T-helper 1 cell (primary cell): ENCODE results near the gene SLC39A11.
A peak's percentile ranks its signal among the peaks of the same experiment; 100 is the strongest.
"Not testable (repeated sequence)": the region's sequence is repeated elsewhere in the genome, so short reads cannot be mapped to it uniquely, and the experiment has no call there.

Experiments
- DNase-seq, 5 donors: peaks; one replicate each; pipeline ENCODE4 v3.0.0-alpha.2; 2012 to 2020

Gene SLC39A11

DNA sequence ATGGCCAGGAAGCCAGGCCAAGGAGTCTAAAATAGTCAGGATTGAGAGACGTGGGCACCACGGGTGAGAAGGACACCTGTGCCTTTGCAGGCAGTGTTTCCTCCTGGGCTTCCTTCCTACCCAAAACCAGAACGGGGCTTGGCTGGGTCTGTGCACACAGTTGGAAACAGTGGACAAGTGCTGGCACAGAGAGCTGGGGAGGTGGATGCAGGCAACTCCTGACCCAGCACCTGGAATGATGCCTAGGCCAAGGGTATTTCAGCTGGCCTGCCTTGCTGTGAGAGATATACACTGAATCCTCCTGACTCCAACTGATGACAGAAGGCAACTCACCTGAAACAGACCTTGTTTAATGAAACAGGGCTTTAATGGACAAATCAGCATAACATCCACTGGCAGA, 186.2 kb downstream of the SLC39A11 start:
- no peak for DNase-seq

DNA sequence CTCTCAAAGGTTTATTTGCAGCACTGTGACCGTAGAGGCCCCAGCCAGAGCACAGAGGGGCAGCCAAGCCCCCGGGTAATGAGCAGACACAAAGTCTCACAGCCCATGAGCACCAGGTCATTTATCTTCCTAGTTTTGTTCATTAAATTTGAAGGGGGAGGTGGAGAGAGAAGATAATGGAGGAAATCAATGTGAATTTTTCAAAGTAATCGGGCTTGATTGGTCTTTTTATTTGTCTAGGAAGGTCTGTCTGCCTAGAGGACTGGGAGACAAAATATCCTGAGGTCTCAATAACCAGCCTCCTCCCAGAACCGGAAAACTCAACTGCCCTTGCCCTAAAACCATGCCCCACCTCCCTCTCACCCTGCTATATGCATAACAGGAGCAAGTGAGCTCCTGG, 189.0 kb downstream of the SLC39A11 start:
- no peak for DNase-seq

DNA sequence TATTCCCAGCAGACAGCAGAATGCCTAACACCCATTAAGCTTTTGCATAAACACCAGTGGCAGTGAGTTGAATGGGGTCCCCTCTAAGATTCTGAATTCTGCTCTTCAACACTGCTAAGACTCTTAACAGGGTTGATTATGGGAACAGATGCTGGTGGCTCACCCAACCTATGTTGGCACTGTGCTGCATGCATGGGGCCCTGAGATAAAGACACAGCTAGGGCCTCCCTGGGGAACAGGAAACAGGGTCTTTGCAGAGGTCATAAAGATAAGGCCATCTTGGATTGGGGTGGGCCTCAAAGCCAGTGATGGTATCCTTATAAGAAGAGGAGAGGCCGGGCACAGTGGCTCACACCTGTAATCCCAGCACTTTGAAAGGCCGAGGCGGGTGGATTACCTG, 190.8 kb downstream of the SLC39A11 start:
- no peak for DNase-seq

DNA sequence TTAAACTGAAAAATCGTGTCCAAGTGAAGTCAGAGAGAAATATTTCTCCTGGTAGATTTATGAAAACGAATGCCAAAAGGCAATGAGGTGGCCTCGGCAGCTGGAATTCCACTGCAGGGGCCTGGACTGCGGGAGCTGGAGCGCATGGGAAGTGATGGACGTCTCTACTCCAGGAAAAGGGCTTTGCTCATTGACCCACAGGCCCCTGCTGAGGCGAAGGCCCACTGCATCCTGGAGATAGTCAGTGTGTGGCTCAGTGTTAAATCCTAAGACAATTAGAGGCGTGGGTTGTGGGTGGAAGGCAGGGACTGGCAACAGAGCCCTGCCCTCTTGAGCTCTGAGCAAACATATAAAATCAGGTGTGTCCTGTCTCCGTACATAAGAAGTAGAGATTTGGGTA, 191.4 kb downstream of the SLC39A11 start:
- DNase-seq: no peak

DNA sequence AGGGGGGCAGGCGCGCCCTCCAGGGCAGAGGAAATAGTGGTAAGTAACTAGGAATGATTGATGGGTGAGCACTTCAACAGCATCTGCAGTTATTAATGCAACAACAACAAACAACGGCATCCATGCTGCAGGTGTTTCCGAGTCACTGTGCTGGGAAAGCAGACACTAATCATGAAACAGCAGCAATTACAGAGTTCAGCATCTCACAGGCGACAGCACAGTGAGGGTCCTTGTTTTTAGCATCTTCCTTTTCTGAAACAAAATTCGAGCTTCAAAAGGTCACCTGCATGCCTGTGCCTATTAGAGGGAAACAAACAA, 191.9 kb downstream of the SLC39A11 start:
- DNase-seq: no peak

DNA sequence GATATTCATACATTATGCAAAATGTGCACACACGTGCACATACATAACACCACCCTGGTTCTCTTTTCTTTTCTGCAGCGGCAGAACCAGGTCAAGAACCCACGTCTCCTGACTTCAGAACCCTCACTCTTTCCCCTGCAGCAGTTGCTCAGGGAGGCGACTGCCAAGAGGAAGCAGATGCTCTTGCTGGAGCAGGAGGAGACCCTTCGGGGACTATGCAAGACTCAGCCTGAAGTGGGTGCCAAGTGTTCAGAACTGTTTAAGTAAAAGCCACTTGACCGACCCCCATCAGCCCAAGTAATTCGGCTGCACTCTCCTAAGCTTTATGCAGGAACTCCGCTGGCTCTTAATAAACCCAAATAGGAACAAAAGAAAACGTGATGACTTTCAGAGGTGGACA, 193.8 kb downstream of the SLC39A11 start:
- no peak for DNase-seq

DNA sequence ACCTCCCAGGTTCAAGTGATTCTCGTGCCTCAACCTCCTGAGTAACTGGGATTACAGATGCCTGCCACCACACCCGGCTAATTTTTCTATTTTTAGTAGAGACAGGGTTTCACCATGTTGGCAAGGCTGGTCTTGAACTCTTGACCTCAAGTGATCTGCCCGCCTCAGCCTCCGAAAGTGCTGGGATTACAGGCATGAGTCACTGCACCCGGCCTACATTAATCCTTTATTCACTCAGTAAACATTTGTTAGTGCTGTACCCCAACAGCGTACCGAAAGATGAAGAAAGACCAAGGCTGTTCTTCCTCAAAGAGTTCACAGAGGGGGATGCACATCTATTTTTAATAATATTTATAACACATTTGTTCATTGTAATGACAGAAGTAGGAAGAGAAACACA, 196.2 kb downstream of the SLC39A11 start:
- DNase-seq: not testable (repeated sequence)

DNA sequence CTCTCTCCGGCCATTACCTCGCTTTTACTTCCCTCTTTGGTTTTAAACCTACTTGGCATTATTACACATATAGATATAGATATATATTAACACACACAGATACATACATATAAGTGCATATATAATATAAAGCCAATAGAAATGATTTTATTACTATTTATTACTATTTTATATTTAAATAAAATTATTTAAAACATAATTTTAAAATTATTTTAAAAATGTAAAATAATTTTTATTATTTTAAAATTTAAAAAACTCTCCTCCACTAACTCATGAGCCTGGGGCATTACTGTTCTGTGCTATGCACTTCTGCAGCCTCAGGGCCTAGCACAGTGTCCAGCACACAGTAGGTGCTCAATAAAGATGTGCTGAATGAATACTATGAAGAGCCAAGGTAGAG, 200.9 kb downstream of the SLC39A11 start:
- DNase-seq: no peak

DNA sequence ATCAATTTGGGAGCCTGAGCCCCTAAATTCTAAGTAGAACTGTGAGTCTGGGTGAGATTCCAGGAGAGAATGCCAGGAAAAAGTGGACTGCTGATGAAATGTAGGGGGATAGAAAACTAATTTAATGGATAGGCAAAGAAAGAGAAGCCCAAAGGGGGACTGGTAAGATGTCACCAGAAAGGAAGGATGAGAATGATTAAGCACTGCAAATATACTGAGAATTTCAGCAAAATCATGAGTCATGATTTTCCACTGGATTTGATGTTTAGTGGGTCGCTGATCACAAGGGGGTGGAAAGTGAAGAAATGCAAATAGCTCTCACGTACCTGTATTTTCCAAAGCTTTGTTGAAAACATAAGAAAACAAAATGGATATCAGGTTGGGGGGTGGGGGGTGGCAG, 201.8 kb downstream of the SLC39A11 start:
- DNase-seq: no peak

DNA sequence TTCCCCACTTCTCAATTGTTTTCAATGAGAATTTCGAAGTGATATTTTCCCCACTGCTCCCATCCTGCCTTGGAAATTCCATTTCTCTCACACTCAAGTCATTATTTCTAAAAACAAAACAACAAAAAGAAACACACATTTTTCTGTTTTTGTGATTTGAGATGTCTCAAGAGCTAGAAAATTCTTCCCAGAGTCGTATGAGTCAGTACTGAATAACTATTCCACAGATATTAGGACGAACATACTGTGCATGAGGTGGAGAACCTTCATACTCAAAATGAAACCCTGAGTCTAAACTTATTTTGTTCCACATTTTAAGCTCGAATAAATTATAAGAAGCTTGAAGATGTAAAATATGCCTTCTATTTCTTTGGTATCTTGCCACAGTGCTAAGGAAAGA, 204.6 kb downstream of the SLC39A11 start:
- no peak for DNase-seq

DNA sequence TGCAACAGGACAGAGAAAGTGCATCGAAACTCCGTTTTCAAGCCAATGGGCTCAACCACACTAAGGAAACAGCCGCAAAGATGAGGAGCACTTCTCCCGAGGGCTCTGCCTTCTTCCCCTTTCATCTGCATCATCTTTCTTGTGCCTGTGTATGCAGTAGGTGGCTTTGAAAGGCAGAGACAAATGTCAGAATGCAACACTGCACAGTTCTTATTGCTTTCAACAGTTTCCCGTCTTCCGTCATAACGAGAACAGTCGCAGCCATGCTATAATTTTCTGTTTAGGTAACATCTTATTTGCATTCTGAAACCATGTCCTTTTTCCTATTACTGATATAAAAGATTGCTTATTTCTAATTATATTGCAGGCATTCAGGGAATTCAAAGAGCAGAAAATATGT, 205.2 kb downstream of the SLC39A11 start:
- DNase-seq: peak in 1 of 5 donors; percentile 14

DNA sequence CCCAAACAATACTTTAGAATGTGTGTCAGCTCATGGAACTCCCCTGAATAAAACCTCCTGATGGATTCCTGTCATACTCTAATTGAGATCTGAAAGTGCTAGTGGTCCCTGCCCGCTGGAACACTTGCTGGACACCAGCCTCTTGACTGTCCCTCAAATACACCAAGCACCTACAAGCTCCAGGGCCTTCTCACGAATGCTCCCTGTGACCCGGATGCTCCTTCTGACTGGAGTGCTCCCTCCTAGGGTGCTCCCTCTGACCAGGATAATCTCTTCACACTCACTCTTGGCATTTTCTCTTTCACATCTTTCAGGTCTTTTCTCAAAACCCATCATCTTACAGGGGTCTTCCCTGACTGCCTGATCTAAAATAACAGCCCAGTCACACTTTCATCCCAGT, 205.9 kb downstream of the SLC39A11 start:
- DNase-seq: no peak

DNA sequence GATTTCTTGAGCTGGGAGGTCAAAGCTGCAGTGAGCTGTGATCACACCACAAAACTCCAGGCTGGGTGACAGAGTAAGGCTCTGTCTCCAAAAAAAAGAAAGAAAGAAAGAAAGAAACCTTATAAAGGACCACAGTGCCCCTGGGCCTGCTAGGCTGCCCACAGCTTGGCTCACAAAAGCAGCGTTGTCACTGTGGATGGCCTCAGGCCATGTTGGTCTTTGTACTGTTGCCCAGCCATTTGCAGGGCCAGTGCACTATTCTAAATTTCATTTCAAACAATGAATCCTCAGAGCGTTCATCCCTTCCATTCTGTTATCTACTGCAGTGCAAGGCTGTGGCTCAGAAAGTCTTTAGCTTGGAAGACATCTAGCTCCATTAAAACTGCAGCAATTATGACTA, 208.4 kb downstream of the SLC39A11 start:
- DNase-seq: no peak

DNA sequence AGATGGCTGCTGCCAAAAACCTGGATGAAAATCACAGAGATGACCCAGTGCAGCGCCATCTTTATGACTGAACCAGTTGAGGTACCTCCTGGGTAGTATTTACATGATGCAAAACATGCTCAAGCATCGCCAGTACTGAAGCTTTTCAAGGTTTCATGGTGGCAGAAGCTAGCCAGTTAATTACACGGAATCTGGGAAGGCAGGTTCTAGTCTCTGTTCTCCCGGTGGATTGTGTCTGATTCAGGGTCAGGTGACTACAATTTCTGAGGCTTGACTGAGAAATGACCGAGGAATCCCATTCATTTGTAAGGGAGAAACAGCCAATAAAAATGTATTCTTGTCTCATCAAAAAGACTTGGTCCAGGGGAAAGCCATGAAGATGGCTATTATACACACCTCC, 209.1 kb downstream of the SLC39A11 start:
- no peak for DNase-seq

DNA sequence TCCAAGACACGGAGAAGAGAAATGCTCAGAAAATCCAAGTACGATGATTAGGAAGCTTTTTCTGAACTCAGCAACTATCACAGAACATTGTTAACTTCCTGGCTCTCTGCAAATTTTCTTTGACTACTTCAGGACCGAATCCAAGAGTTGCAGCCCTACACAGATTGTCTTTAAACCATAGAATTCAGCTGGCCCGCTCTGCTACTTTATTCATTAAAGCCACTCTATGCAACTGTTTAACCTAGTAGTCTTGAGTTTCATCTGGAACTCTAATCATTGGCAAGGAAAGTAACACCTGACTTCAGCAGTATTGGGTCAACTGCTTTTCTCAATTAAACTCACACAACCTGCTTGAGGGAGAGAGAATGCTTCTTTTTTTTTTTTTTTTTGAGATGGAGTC, 210.1 kb downstream of the SLC39A11 start:
- no peak for DNase-seq

DNA sequence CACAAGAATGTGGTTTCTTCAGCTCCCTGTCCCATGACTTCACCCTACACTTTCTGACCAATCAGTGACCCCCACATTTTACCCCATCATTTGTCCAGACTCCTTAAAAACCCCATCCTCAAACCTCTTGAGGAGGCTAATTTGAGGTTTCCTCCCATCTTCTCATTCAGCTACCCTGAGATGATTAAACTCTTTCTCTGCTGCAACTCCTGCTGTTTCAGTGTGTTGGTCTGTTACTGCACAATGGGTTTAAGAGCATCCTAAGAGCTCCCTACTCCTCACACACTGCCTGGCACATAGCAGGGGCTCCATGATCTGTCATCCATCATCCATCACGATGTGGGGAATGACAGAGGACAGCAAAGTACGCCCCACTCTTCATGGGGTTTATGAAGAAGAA, 212.6 kb downstream of the SLC39A11 start:
- no peak for DNase-seq

DNA sequence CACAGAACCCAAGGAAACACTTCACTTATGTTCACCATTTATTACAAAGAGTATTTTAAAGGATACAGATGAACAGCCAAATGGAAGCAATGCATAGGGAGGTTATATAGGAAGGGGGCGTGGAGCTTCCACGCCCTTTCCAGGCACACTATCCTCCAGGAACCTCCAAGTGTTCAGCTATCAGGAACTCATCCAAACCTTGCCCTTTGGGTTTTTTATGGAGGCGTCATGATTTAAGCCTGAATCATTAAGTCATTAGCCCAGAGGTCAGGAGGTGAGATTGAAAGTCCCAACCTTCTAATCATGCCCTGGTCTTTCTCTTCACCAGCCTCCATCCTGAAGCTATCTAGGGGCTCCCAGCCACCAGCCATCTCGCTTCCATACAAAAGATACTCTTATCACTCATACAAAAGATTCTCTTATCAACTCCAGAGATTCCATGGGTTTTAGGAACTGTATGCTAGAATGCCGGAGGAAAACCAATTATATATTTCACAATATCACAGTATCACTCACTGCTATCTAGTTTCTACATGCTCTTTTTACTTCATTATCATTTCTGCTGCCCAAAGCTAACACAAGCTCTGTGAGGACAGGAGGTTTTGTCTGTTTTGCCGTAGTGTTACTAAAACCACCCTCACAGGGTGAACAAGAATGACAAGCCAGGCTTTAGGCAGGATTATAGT, 213.4 kb downstream of the SLC39A11 start:
- no peak for DNase-seq

DNA sequence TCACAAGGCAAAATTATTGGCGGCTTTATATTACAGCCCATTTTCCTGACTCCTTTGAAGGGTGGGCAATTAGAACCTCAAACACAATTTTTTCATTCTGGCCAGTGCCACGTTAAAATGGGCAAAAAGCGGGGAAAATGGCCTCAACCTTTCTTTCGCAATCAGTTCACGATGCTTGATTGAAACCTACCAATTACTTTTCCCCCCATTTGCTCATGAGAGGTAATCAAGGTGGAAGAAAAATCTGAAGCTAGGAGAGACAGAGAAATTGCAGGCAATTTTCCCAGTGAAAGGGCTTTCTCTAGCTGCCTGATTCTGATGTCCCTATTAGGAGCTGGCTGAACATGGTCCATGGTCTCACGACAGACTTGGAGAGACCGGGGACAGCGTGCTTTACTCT, 215.1 kb downstream of the SLC39A11 start:
- DNase-seq: no peak

DNA sequence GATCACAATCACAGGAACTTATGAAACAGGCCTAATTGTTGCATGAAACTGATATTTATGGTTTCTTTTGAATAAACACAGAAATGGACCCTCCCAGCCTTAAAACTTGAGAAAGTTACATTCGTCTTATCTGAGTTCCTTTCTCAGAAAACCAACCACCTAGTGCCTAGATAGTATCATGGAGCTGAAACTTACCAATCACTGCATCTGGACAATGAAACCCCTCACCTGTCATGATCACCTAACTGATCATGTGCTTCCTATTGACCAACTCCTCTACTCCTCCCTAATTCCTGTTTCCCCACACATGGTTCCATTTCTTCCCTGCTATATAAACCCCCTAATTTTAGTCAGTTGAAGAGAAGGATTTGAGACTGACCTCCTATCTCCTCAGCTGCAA, 216.1 kb downstream of the SLC39A11 start:
- no peak for DNase-seq

DNA sequence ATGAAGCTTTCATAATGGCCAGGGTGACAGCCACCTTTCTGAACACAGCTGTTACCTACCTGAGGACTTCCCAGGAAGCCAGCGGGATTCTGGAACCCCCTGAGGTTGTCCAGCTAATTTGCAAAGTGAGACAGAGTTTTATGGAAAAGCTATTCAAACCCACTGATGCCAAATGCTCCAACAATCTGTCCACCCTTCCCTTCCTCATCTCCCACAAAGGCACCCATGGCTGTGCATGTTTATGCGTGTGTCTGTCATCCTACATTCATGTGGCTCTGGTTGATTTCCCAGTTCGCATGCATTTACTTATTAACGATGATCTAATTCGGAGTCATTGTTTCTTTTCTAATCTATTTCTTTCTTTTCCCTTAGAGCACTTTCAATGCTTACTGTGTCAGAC, 217.1 kb downstream of the SLC39A11 start:
- DNase-seq: no peak

DNA sequence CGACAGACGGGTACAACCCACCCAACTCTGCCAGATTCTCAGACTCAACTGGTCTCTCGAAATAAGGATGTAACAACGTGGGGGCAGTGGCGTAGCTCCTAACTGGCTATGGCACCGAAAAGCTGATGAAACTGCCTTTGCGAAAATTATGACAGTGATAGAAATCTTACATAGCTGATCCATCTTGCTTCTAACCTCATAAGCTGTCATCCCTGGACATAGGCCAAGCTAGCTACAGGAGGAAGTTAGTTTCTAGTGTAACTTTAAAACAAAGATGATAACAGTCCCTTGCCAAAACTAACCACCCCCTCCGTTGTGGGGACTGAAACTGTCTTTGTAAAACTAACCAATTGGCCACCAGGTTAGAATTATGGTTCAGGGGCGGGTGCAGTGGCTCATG, 220.1 kb downstream of the SLC39A11 start:
- no peak for DNase-seq

DNA sequence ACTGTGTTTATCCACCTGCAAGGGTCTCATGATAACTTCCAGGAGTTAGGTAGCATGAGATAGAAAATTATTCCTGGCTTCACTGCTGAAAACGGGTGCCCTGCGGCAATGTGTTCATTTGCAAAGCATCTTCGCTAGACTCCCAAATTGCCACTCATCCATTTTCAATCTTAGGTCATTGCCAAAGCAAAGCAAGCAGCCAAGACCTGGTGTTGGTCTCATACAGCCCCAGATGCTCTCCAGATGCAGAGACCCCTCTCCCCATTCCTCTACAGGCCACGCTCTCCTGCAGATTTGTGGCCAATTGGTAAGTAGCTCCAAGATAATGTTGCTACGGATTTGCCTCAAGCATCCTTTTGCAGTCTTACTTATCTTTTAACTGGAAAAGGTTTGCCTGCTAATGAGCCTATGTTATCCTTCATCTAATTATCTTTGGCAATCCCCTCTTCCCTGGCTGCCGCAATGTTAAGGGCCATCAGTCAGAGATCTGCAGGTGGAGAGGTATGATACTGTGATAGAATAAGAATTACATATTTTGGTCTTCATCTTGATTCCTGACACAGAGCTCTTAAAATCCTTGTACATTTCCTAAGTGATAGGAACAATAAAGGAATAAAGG, 222.0 kb downstream of the SLC39A11 start:
- no peak for DNase-seq

DNA sequence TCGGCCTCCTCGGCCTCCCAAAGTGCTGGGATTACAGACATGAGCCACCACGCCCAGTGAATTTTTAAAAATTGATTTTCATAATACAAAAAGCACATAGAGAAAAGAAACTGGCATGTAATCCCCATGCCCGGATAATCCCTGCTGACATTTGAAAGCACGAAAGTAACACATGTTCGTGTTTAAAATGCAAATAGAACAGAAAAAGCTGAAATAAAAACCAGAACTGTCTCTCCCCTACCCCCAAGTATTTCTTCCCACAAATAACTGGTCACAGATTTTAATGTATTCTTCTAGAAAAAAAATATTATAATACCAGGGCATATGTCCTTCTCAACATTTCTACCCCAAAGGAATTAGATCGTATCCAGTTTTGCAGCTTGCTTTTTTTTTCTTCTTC, 222.9 kb downstream of the SLC39A11 start:
- no peak for DNase-seq

DNA sequence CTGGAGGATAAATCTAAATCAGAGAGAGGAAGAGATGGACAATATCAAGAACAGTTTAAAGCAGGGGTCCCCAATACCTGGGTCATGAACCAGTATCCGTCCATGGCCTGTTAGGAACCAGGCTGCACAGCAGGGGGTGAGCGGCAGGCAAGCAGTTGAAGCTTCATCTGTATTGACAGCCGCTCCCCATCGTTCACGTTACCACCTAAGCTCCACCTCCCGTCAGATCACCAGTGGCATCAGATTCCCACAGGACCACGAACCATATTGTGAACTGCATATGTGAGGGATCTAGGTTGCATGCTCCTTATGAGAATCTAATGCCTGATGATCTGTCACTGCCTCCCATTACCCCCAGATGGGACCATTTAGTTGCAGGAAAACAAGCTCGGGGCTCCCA, 226.5 kb downstream of the SLC39A11 start:
- DNase-seq: no peak

DNA sequence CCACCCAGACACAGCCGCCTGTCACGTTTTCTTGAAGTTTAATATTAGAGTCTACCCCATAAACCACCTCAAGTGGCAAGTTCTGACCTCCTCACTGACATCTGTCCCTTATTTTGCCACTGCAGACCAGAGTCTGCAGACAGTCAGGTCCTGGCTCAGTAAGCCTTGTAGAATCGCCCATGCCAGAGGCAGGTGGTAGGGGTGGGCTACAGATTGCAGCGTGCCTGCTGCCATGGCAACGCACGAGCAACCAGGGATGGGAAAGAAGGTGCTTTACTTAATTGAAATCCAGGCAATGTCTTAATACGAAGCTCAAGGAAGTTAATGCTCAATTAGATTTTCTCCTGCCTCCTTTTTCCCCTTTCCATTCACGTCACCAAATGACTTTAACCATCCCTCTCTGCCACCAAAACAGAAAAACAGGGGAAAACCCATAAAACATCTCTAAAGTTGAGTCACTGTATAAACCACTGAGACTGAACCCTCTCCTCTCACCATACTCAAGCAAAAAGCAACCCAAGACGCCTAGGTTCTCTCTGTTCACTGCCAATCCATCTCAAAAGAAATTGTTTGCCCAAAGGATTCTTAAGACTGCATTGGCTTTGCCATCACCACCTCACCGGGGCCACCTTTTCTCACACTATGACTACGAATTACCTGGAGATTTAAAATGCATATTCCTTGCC, 228.8 kb downstream of the SLC39A11 start:
- DNase-seq: peak in 1 of 5 donors; percentile 27
